Spinal cord (tissue), 10 donors: ENCODE results near the gene PCARE. TPM values are rescaled to one million over a fixed set of nuclear protein-coding genes. Genes with fewer than 3 reads are reported as not detected.
A peak's percentile ranks its signal among the peaks of the same experiment; 100 is the strongest.
"Not testable (repeated sequence)": the region's sequence is repeated elsewhere in the genome, so short reads cannot be mapped to it uniquely, and the experiment has no call there.

Experiments
- DNase-seq, 6 donors: peaks; one replicate each; pipeline versions ENCODE4 v3.0.0 to v3.0.0-alpha.2; 2013 to 2015; ENCODE audit warnings: low spot score in 6 of 6, low read depth in 4 of 6
- H3K27ac ChIP-seq: one replicate; pipeline ENCODE4 v1.5.1; 2013; ENCODE audit warnings: low read depth, low read length, control low read depth
- H3K27me3 ChIP-seq: one replicate; pipeline ENCODE4 v1.6.1; 2013; ENCODE audit warnings: low read length; ENCODE audit not compliant: control insufficient read depth, insufficient read depth
- H3K36me3 ChIP-seq: one replicate; pipeline ENCODE4 v1.6.1; 2013; ENCODE audit warnings: low read length; ENCODE audit not compliant: control insufficient read depth, insufficient read depth
- H3K4me1 ChIP-seq: one replicate; pipeline ENCODE4 v1.6.1; 2013; ENCODE audit warnings: low read length; ENCODE audit not compliant: control insufficient read depth, insufficient read depth
- H3K4me3 ChIP-seq: one replicate; pipeline ENCODE4 v1.5.1; 2013; ENCODE audit warnings: low read depth, low read length, control low read depth
- H3K9me3 ChIP-seq: one replicate; pipeline ENCODE4 v1.6.1; 2013; ENCODE audit warnings: low read length; ENCODE audit not compliant: control insufficient read depth, insufficient read depth
- WGBS: methylation state at CpG from one replicate; pipeline ENCODE4 v1.1.5; 2013; ENCODE audit warnings: missing lambda C conversion rate; ENCODE audit not compliant: insufficient coverage; 5-methylcytosine and 5-hydroxymethylcytosine counted together
- polyA plus RNA-seq, 2 donors: library from polyadenylated mRNA; unstranded; fragments of 120-200 nt; gene quantifications; one replicate each; pipeline ENCODE4 v1.2.1, GENCODE V29; 2013; ENCODE audit not compliant: insufficient read length in 2 of 2
- total RNA-seq, 2 donors: library from RNA; depleted of rRNA in 1 of 2; stranded (reverse); fragments of 120-200 nt in 1 of 2; fragments of >200 nt in 1 of 2; gene quantifications; one replicate each; pipeline versions ENCODE4 v1.2.3 to v1.2.4, GENCODE V29; 2013 to 2014
- donor health status: healthy.

PCARE gene
- total and polyA plus RNA-seq, 4 donors, result 0.06 TPM; not detected in 3

DNA sequence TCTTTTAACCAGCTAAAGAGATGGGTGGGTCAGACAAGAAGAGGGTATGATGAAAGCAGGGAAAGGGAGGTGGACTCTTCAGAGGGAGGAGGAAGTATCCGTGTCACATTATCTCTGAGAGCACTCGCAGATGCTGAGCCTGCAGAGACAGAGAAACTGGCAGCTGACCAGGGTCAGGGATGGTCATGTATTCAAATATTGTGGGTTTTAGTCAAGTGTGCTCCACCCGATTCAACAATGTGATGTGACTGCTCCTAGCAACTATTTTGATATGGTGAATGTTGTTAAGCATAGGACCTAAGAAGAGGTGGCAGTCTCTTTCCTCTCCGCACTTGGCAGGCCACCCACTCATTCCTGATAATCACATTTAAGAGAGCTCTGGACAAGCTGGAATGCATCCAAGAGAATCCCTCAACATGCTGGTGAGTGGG is 39.6 kb upstream of the PCARE start:
- no peaks in the 10 kb centered on the region for H3K9me3 ChIP-seq
- no peaks in the 10 kb centered on the region for H3K27me3 ChIP-seq
- H3K4me3 ChIP-seq, result no peak overlapping the region
- DNase-seq, result peak in 2 of 6 donors; percentile 10
- H3K36me3 ChIP-seq, result no peaks in the 10 kb centered on the region
- 59% methylated on average over 2 of the region's 4 CpGs for WGBS
- H3K27ac ChIP-seq, result no peak overlapping the region
- peaks cover 3% of the 10 kb centered on the region for H3K4me1 ChIP-seq

- WGBS, result 91% methylated on average over 5 of the region's 5 CpGs
- Histone ChIP-seq H3K36me3 (no peaks in the 10 kb centered on the region), H3K9me3 (no peaks in the 10 kb centered on the region), H3K27ac (no peak overlapping the region), H3K27me3 (no peaks in the 10 kb centered on the region), H3K4me3 (no peak overlapping the region), H3K4me1 (peaks cover 3% of the 10 kb centered on the region)
- no peak for DNase-seq
Observed at GRCh38 chr2:29113027-29113686, 38.8 kb upstream of the PCARE start.

GRCh38 chr2:29112379-29112778 is 38.1 kb upstream of the PCARE start:
- Histone ChIP-seq H3K27ac (no peak overlapping the region), H3K4me1 (peaks cover 3% of the 10 kb centered on the region)

GRCh38 chr2:29110916-29111535 is 36.7 kb upstream of the PCARE start:
- Histone ChIP-seq H3K27me3 (no peaks in the 10 kb centered on the region), H3K27ac (no peak overlapping the region), H3K36me3 (no peaks in the 10 kb centered on the region), H3K9me3 (no peaks in the 10 kb centered on the region), H3K4me3 (no peak overlapping the region), H3K4me1 (peaks cover 3% of the 10 kb centered on the region)
- WGBS, result 85% methylated on average over 2 of the region's 4 CpGs
- no peak for DNase-seq

More at GRCh38 chr2:29112379-29112778, 38.1 kb upstream of the PCARE start:
- Histone ChIP-seq H3K4me3 (no peak overlapping the region), H3K9me3 (no peaks in the 10 kb centered on the region), H3K36me3 (no peaks in the 10 kb centered on the region), H3K27me3 (no peaks in the 10 kb centered on the region)
- no peak for DNase-seq

GRCh38 chr2:29109246-29109645 is 34.9 kb upstream of the PCARE start:
- H3K27ac ChIP-seq, result no peak overlapping the region
- no CpG with 5 or more reads among the region's 2 CpGs for WGBS
- H3K27me3 ChIP-seq, result no peaks in the 10 kb centered on the region
- DNase-seq, result no peak
- no peaks in the 10 kb centered on the region for H3K9me3 ChIP-seq
- no peaks in the 10 kb centered on the region for H3K4me1 ChIP-seq
- no peak overlapping the region for H3K4me3 ChIP-seq
- no peaks in the 10 kb centered on the region for H3K36me3 ChIP-seq

DNA sequence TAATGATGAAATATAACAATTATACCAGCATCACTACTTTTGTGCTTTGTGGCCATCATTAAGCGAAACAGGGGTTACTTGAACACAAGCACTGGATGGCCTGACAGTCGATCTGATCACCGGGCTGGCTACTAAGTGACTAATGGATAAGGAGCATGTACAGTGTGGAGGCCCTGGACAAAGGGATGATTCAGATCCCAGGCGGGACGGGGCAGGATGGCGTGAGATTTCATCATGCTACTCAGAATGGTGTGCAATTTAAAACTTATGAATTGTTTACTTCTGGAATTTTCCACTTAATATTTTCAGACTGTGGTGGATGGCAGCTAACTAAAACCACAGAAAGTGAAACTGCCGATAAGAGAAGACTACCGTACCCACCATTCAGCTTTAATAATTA is 33.9 kb upstream of the PCARE start:
- Histone ChIP-seq H3K27ac (no peak overlapping the region), H3K36me3 (no peaks in the 10 kb centered on the region), H3K9me3 (no peaks in the 10 kb centered on the region), H3K4me1 (no peaks in the 10 kb centered on the region), H3K27me3 (no peaks in the 10 kb centered on the region), H3K4me3 (no peak overlapping the region)
- peak in 1 of 6 donors; percentile 14 for DNase-seq
- WGBS, result 78% methylated on average over 4 of the region's 8 CpGs

GRCh38 chr2:29107547-29107946 is 33.2 kb upstream of the PCARE start:
- H3K9me3 ChIP-seq, H3K27ac ChIP-seq, H3K27me3 ChIP-seq, H3K4me3 ChIP-seq, H3K4me1 ChIP-seq, DNase-seq, H3K36me3 ChIP-seq: not testable (repeated sequence)
- whole genome bisulfite sequencing, result 100% methylated on average over 1 of the region's 3 CpGs

GRCh38 chr2:29106980-29107388 is 32.7 kb upstream of the PCARE start:
- no peak overlapping the region for H3K27ac ChIP-seq
- DNase-seq, result peak in 2 of 6 donors; percentile 6 to 7
- WGBS, result no CpG with 5 or more reads among the region's 2 CpGs

DNA sequence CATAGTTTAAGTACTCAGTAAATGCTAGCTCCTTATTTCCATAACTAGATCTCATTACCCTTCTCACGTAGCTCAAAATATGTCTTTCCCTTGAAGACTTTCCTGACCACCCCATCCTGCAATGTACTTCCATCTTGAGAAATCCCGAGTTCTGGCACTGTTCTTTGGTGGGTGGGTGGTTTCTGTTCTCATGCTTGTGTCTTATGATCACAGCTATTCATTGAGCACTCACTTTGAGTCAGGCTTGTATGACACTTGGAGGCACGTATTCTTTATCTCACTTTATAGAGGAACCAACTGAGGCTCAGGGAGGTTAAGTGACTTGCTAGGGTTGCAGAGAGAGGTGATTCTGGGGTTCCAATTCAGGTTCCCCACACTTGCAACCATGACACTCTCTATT is 31.9 kb upstream of the PCARE start:
- no peaks in the 10 kb centered on the region for H3K27me3 ChIP-seq
- no peaks in the 10 kb centered on the region for H3K36me3 ChIP-seq
- H3K9me3 ChIP-seq, result no peaks in the 10 kb centered on the region
- no peak overlapping the region for H3K4me3 ChIP-seq
- H3K27ac ChIP-seq, result no peak overlapping the region
- no peaks in the 10 kb centered on the region for H3K4me1 ChIP-seq
- WGBS, result 100% methylated on average over 1 of the region's 3 CpGs
- no peak for DNase-seq

More at GRCh38 chr2:29106980-29107388, 32.7 kb upstream of the PCARE start:
- H3K4me1 ChIP-seq, result no peaks in the 10 kb centered on the region
- no peak overlapping the region for H3K4me3 ChIP-seq
- no peaks in the 10 kb centered on the region for H3K27me3 ChIP-seq
- H3K9me3 ChIP-seq, result no peaks in the 10 kb centered on the region
- H3K36me3 ChIP-seq, result no peaks in the 10 kb centered on the region

GRCh38 chr2:29105375-29105774 is 31.1 kb upstream of the PCARE start:
- Histone ChIP-seq H3K36me3 (no peaks in the 10 kb centered on the region), H3K4me1 (no peaks in the 10 kb centered on the region), H3K4me3 (no peak overlapping the region), H3K27me3 (no peaks in the 10 kb centered on the region), H3K27ac (no peak overlapping the region), H3K9me3 (no peaks in the 10 kb centered on the region)
- DNase-seq, result no peak
- 33% methylated on average over 1 of the region's 2 CpGs for WGBS
